Stimulated activated CD4-positive, alpha-beta T cell treated with anti-CD3 and anti-CD28 coated beads, Interleukin-15, amount 100 ng/mL, for 24 hours (primary cell): ENCODE measurements around the gene CC2D2B.
A peak's percentile ranks its signal among the peaks of the same experiment; 100 is the strongest.
"Not testable (repeated sequence)": the region's sequence is repeated elsewhere in the genome, so short reads cannot be mapped to it uniquely, and the experiment has no call there.

Experiments used
- DNase-seq: peaks from one replicate; pipeline ENCODE4 v3.0.0-alpha.2; 2020

The CC2D2B gene, protein sequence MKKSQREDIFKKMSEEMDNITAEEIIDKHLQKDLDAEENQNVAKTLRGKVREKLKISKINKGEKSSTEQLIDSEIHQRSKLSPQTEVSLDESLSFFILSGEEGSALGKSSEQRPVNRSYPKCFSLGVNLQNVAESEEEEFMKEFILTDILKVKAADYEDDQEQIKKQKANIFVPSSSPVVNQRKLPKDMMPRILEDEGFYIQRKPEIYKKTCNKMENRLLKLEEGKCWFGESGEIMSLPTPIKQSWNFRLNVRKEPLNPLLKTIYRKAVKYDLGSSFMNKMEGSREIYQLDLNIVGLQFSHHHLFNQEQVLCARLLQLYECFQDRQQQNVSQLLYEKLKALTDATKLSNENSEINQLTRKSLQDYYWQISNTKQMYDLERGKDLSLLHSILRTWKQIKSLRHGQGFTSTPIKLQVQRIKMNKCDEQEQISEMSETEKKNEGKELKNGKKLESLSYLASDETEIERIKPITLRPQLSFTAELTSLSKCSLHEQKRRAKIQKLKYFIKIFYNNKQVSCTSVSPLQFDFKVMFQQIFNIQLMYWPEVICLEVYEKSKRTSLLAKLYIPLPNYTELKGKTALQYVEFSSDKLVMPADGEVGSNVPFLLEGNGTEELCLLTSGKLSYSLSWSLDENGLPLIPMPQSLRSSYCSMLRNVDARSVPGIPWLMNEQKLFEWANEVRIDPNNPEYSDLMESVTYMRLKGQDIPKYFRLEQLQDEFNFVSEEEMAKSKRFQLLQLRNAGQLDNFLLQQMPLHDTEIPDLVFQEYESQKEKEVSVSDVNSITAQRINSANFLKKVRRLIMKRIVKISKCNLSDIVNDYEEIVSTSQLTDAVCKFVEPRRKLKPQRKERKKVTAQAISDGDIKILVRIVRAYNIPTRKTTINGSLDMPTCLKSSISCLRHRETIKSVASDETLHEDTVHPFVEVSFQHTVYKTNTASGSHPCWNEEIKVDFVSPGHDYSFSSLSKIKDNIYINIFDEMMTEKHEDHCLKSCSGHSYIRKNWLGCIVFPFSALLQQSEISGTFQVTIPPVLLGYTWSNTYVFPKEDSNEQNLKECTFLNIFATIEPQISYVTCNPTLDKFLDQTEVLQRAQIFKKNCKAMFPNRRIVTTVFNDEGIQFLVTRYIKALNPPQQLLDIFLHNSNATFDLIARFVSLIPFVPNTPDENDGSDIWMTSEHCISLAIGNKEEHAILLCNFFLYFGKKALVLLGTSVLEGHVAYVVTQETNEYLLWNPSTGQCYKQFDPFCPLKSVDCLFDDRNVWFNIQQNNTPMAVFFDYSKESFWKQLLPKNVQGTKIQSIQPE (N-terminal part only)

DNA sequence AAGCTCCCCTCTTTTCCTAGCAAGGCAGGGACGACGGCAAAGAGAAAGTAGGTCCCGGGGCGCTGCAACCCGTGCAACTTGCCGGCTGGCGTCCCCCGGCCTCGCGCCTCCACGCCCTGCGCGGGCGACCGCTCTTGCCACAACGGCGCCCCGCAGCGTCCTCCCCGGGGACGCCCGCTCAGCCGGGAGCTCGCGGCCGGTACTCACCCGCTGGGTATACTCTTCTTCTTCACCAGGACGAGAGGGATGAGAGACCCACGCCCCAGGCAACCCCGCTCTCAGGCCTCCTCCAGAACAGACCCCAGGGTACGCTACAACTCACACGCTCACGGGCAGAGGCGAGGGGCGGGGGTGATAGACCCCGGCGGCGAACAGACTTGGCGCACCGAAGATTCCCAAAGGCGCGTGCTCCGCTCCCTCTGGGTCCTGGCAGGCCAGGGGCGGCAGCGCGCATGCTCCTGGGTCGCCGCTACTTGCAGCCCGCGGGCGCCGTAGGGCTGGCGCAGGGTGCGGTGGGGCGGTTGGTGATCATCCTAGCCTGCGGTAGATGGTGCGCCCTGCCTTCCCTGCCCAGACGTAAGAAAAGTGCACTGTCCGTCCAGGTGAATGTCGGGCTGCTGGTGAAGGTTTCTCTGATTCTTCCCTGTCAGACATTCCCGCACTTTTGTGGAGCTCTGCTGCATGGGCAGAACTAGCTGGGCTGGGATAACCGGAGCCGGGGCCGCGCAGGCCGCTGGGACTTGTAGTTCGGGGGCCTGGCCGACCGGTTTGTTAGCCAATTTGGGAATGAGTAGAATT lies at the start of gene CC2D2B:
Gene CC2D2B, plus strand, starts transcription at position 520 of the 798 bp plus-strand sequence. CDS start 3,349 bp downstream, outside the sequence.
- DNase-seq: peak; percentile 86

- no peak for DNase-seq
Measured at GRCh38 chr10:95860166-95860940, 47.4 kb upstream of the CC2D2B start.

DNA sequence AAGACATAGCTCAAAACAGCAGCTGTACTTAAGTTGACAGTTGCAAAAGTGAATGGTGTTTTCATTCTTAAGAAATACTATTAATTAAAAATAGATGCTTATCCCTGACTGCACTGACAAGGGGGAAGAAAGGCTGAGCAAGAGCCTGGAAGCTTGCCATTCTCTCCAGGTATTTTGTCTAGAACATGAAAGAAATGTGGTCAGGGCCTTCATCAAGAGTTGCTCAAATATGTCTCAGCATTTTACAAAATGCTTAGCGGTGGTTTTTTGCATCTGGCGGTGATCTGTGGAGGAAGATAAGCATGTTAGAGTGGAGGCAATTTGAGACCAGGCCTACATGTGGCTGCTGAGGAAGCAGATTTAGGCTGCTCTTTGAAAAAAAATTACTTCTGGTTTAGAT lies 46.4 kb upstream of the CC2D2B start:
- DNase-seq: no peak

GRCh38 chr10:95864906-95865813 lies 42.6 kb upstream of the CC2D2B start:
- peak; percentile 27 for DNase-seq

- no peak for DNase-seq
Measured at GRCh38 chr10:95865814-95866466, 41.8 kb upstream of the CC2D2B start.

DNA sequence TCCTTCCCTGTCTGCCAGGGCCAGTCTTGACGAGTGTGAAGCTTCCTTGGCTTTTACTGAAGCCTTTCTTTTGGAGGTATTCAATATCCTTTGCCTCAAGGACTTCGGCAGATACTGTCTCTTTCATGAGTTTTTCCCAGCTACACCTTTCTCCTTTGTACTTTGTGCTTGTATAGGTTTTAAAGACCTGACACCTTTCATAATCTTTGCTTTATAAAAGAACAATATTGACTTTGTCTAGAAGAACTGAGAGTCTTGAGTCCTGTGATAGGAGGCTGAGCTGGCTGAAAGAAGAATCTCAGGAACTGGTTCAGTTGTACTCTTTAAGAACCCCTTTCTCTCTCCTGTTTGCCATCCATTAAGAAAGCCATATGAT lies 41.3 kb upstream of the CC2D2B start:
- no peak for DNase-seq

DNA sequence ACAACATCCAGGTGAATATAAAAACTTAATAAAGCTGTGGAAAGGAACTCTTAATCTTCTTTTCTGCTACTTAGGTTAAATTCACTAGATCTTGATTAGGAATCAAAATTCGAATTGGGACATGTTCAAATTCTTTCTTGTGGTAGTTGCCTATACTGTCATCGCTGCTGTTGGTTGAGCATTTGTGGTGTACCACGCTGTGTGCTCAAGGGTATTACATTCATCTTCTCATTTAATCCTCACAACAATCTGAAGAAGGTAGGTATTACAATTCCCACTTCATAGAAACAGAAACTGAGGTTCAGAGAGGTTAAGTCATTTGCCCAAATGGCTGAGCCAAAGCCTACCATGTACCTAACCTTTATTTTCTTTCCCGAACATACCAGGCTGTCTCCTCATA lies 39.9 kb upstream of the CC2D2B start:
- DNase-seq: no peak

- DNase-seq: no peak
Measured at GRCh38 chr10:95872158-95872711, 35.5 kb upstream of the CC2D2B start.

- DNase-seq: no peak
Measured at GRCh38 chr10:95873139-95873538, 34.6 kb upstream of the CC2D2B start.

DNA sequence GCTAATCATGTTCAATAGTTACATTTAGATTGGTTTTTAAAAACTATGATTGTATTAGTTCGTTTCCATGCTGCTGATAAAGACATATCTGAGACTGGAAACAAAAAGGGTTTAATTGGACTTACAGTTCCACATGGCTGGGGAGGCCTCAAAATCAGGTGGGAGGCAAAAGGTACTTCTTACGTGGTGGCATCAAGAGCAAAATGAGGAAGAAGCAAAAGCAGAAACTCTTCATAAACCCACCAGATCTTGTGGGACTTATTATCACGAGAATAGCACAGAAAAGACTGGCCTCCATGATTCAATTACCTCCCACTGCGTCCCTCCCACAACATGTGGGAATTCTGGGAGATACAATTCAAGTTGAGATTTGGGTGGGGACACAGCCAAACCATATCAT lies 34.1 kb upstream of the CC2D2B start:
- DNase-seq: no peak

DNA sequence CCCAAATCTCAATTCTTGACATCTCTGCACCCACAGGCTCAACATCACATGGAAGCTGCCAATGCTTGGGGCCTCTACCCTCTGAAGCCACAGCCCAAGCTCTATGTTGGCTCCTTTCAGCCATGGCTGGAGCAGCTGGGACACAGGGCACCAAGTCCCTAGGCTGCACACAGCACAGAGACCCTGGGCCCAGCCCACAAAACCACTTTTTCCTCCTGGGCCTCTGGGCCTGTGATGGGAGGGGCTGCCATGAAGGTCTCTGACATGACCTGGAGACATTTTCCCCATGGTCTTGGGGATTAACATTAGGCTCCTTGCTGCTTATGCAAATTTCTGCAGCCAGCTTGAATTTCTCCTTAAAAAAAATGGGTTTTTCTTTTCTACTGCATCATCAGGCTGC lies 33.0 kb upstream of the CC2D2B start:
- not testable (repeated sequence) for DNase-seq

DNA sequence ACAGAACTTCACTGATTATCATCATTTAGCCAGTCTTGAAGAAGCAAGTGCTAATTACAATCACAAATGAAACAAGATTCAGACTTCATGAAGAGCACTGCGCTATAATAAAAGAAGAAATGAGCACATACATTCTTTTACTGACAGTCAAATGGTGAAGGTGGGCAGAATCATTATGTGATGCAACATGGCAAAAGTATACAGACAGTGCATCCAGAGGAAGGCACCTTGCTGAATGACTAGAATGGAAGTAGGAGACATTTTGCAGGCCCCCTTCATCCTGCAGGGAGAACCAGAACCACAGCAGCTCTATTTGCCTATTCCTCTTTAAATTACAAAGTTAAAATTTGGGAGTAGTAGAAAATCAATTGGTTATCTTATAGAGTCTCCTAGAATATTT lies 31.0 kb upstream of the CC2D2B start:
- DNase-seq: no peak

DNA sequence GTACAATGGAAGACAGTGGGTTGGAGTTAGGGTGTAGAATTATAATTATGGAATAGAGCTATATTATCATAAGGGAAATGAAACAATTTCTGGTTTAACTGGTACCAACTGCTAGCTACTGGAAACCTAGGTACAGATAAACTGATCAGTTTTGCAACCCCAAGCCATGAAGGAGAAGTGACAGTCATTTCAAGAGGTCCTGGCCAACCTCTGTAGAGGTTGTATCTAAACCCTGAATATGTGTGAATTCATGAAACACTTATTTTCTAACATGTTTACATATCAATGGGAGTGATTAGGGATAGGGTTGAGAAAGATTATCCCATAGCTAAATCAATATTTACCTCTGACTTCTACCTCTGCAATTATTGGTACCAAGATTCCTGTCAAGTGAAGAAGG lies 29.9 kb upstream of the CC2D2B start:
- DNase-seq: no peak

- DNase-seq: no peak
Measured at GRCh38 chr10:95880704-95881103, 27.1 kb upstream of the CC2D2B start.

GRCh38 chr10:95881316-95881715 lies 26.5 kb upstream of the CC2D2B start:
- DNase-seq: no peak

DNA sequence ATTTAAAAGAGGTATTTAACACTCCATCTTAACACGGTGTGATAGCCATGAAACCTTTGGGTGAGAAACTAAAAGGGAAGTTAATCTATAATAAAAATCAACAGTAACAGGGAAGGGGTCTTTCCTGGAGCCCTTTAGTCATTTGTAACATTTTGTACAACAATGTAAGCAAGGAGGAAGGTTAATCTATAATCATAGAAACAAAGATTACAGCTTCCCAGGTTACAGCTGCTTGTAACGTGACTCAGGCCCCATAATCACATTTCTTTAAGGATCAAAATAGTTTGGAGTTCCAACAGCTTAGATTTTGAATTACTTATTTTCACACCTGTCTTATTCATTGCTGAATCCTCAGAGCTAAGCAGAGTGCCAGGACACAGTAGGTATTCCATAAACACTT lies 17.9 kb upstream of the CC2D2B start:
- DNase-seq: no peak

- DNase-seq: no peak
Measured at GRCh38 chr10:95896071-95896850, 11.5 kb upstream of the CC2D2B start.

GRCh38 chr10:95905897-95906580 lies 1.7 kb upstream of the CC2D2B start:
- DNase-seq: not testable (repeated sequence)
